Head of caudate nucleus (tissue), 42 donors: ENCODE measurements around the gene DBNL.

Source experiments
- DNase-seq, 42 donors: peaks; one replicate each; pipeline versions ENCODE4 v3.0.0 to v3.0.0-alpha.2; 2020 to 2021; ENCODE audit warnings: mixed read lengths in 7 of 42
- intact Hi-C: fragments of 100-400 bp; cut with DNase I; formaldehyde crosslinking; loops from one replicate; pipeline ENCODE4 v1.15.0; 2022

The DBNL gene

GRCh38 chr7:44071726-44072363 is 27.3 kb downstream of the DBNL start:
- intact Hi-C loops, result no loop called here
- no peak for DNase-seq

GRCh38 chr7:44072364-44073231 is 28.1 kb downstream of the DBNL start:
- intact Hi-C loops, result no loop called here

GRCh38 chr7:44073664-44074348 is 29.3 kb downstream of the DBNL start:
- intact Hi-C loops, result no loop called here
- peak in 41 of 42 donors; percentile 50 to 88 (median 79) for DNase-seq

More at GRCh38 chr7:44072364-44073231, 28.1 kb downstream of the DBNL start:
- DNase-seq, result peak in 38 of 42 donors; percentile 32 to 81 (median 58)

- intact Hi-C loops, result no loop called here
- no peak for DNase-seq
These were observed 29.8 kb downstream of the DBNL start for GRCh38 chr7:44074349-44074695.

- intact Hi-C loops, result no loop called here
- no peak for DNase-seq
These were observed 31.0 kb downstream of the DBNL start for GRCh38 chr7:44075296-44076075.

- intact Hi-C loops, result no loop called here
- DNase-seq, result no peak
These were observed 31.8 kb downstream of the DBNL start for GRCh38 chr7:44076101-44076895.

- intact Hi-C loops, result no loop called here
- no peak for DNase-seq
These were observed 32.6 kb downstream of the DBNL start for GRCh38 chr7:44077061-44077460.

- intact Hi-C loops, result no loop called here
- no peak for DNase-seq
These were observed 33.2 kb downstream of the DBNL start for GRCh38 chr7:44077681-44078091.

- peak in 3 of 42 donors; percentile 28 to 52 (median 37) for DNase-seq
- intact Hi-C loops, result no loop called here
These were observed 34.0 kb downstream of the DBNL start for GRCh38 chr7:44078521-44078920.

GRCh38 chr7:44079331-44080021 is 35.0 kb downstream of the DBNL start:
- no peak for DNase-seq

GRCh38 chr7:44080118-44080517 is 35.6 kb downstream of the DBNL start:
- intact Hi-C loops, result loop anchor here (5.0 kb wide), 1 partner anchor 37 kb away; no protein-coding TSS in a partner anchor
- no peak for DNase-seq

More at GRCh38 chr7:44079331-44080021, 35.0 kb downstream of the DBNL start:
- intact Hi-C loops, result loop anchor here (5.0 kb wide), 1 partner anchor 38 kb away; no protein-coding TSS in a partner anchor

- DNase-seq, result no peak
- intact Hi-C loops, result loop anchor here (5.0 kb wide), 1 partner anchor 37 kb away; no protein-coding TSS in a partner anchor
These were observed 36.3 kb downstream of the DBNL start for GRCh38 chr7:44080686-44081265.

GRCh38 chr7:44081266-44081748 is 36.8 kb downstream of the DBNL start:
- intact Hi-C loops, result loop anchor here (5.0 kb wide), 1 partner anchor 36 kb away; no protein-coding TSS in a partner anchor
- DNase-seq, result no peak

- intact Hi-C loops, result loop anchor here (5.0 kb wide), 1 partner anchor 35 kb away; no protein-coding TSS in a partner anchor
- peak; percentile 93 to 100 (median 99) for DNase-seq
These were observed 38.2 kb downstream of the DBNL start for GRCh38 chr7:44082541-44083207.

GRCh38 chr7:44083796-44084195 is 39.3 kb downstream of the DBNL start:
- DNase-seq, result no peak
- intact Hi-C loops, result loop anchor here (5.0 kb wide), 1 partner anchor 34 kb away; no protein-coding TSS in a partner anchor

- intact Hi-C loops, result loop anchor here (5.0 kb wide), 1 partner anchor 33 kb away; no protein-coding TSS in a partner anchor
- no peak for DNase-seq
These were observed 40.2 kb downstream of the DBNL start for GRCh38 chr7:44084701-44085100.
